Bronchial epithelial cell (primary cell): ENCODE results near the gene SLC35G3. TPM values are rescaled to one million over a fixed set of nuclear protein-coding genes. Genes with fewer than 3 reads are reported as not detected.
A peak's percentile ranks its signal among the peaks of the same experiment; 100 is the strongest.

Source experiments
- DNase-seq: peaks from one replicate; pipeline ENCODE4 v3.0.0-alpha.2; 2010; ENCODE audit warnings: low read depth
- FAIRE-seq: peaks from 2 replicates; lab custom pipeline; 2011; peaks lifted over from hg19 to GRCh38; lab: Jason Lieb, UNC
- H3K27me3 ChIP-seq: 2 replicates; pipeline ENCODE4 v1.5.1; 2011; ENCODE audit warnings: low read length; ENCODE audit not compliant: control insufficient read depth, insufficient read depth
- H3K36me3 ChIP-seq: 2 replicates; pipeline ENCODE4 v1.5.1; 2011; ENCODE audit warnings: low read length; ENCODE audit not compliant: control insufficient read depth, insufficient read depth
- H3K4me3 ChIP-seq: 2 replicates; pipeline ENCODE4 v1.5.1; 2011; ENCODE audit warnings: mild to moderate bottlenecking, low read depth, low read length, control low read depth
- CTCF ChIP-seq: IDR thresholded peaks from 2 replicates; pipeline ENCODE4 v1.5.1; 2011; ENCODE audit warnings: mild to moderate bottlenecking, moderate library complexity, low read length, control low read depth, inconsistent platforms; ENCODE audit not compliant: insufficient read depth, severe bottlenecking
- total RNA-seq: library from RNA; depleted of rRNA; stranded (reverse); fragments of >200 nt; gene quantifications from 2 replicates; pipeline ENCODE4 v1.2.1, GENCODE V29; 2014

SLC35G3 gene
- total RNA-seq, 1 donor from 2014 or later = not detected

GRCh38 chr17:35171834-35172233 lies 22.4 kb downstream of the SLC35G3 start:
- H3K27me3 ChIP-seq = peaks cover 3% of the 10 kb centered on the region
- no peak overlapping the region for H3K4me3 ChIP-seq
- no peak for TF ChIP-seq CTCF
- DNase-seq (peak; percentile 53), FAIRE-seq (no peak)
- no peaks in the 10 kb centered on the region for H3K36me3 ChIP-seq

GRCh38 chr17:35170968-35171771 lies 23.0 kb downstream of the SLC35G3 start:
- FAIRE-seq (no peak), DNase-seq (peak; percentile 35)
- Histone ChIP-seq H3K27me3 (peaks cover 3% of the 10 kb centered on the region), H3K36me3 (no peaks in the 10 kb centered on the region), H3K4me3 (no peak overlapping the region)
- no peak for TF ChIP-seq CTCF

GRCh38 chr17:35169835-35170363 lies 24.3 kb downstream of the SLC35G3 start:
- Histone ChIP-seq H3K27me3 (no peaks in the 10 kb centered on the region), H3K4me3 (no peak overlapping the region), H3K36me3 (no peaks in the 10 kb centered on the region)
- no peak for TF ChIP-seq CTCF
- FAIRE-seq (no peak), DNase-seq (no peak)

- no peaks in the 10 kb centered on the region for H3K27me3 ChIP-seq
- FAIRE-seq (peak; percentile 60), DNase-seq (peak; percentile 80)
- no peak for TF ChIP-seq CTCF
- H3K36me3 ChIP-seq = no peaks in the 10 kb centered on the region
- no peak overlapping the region for H3K4me3 ChIP-seq
Observed at GRCh38 chr17:35167666-35168065, 26.5 kb downstream of the SLC35G3 start.

GRCh38 chr17:35167046-35167445 lies 27.1 kb downstream of the SLC35G3 start:
- H3K27me3 ChIP-seq = no peaks in the 10 kb centered on the region
- peak; percentile 47 for DNase-seq
- no peak for FAIRE-seq
- TF ChIP-seq CTCF = no peak
- H3K36me3 ChIP-seq = no peaks in the 10 kb centered on the region
- no peak overlapping the region for H3K4me3 ChIP-seq

- FAIRE-seq (peak; percentile 18), DNase-seq (no peak)
- H3K27me3 ChIP-seq = no peaks in the 10 kb centered on the region
- no peak overlapping the region for H3K4me3 ChIP-seq
- no peak for TF ChIP-seq CTCF
- no peaks in the 10 kb centered on the region for H3K36me3 ChIP-seq
Observed at GRCh38 chr17:35166526-35166925, 27.7 kb downstream of the SLC35G3 start.
